Measurements from ENCODE around the gene AHCY. TPM values are rescaled to one million over a fixed set of nuclear protein-coding genes. Genes with fewer than 3 reads are reported as not detected.

Gene AHCY
- total and polyA plus RNA-seq, 8 donors: 41.2 to 122 (median 62.7) TPM

DNA sequence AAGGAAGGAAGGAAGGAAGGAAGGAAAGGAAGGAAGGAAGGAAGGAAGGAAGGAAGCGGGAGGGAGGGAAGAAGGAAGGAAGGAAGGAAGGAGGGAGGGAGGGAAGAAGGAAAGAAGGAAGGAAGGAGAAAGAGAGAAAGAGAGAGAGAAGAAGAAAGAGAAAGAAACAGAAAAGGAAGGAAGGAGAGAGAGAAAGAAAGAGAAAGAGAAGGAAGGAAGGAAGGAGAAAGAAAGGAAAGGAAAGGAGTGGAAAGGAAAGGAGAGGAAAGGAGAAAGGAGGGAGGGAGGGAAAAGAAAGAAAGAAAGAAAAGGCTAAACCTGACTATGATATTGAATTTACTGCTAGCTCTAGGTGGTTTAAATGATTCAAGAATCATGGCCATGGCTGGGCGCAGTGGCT, 67.3 kb downstream of the AHCY start:
- no peak overlapping the region for H3K4me3 ChIP-seq
- no peaks in the 10 kb centered on the region for H3K4me1 ChIP-seq
- DNase-seq (no peak), ATAC-seq (no peak), FAIRE-seq (no peak)
- H3K27ac ChIP-seq: no peak overlapping the region
- H3K36me3 ChIP-seq: no peaks in the 10 kb centered on the region
- no peaks in the 10 kb centered on the region for H3K9me3 ChIP-seq
- TF ChIP-seq, protein P1, sequence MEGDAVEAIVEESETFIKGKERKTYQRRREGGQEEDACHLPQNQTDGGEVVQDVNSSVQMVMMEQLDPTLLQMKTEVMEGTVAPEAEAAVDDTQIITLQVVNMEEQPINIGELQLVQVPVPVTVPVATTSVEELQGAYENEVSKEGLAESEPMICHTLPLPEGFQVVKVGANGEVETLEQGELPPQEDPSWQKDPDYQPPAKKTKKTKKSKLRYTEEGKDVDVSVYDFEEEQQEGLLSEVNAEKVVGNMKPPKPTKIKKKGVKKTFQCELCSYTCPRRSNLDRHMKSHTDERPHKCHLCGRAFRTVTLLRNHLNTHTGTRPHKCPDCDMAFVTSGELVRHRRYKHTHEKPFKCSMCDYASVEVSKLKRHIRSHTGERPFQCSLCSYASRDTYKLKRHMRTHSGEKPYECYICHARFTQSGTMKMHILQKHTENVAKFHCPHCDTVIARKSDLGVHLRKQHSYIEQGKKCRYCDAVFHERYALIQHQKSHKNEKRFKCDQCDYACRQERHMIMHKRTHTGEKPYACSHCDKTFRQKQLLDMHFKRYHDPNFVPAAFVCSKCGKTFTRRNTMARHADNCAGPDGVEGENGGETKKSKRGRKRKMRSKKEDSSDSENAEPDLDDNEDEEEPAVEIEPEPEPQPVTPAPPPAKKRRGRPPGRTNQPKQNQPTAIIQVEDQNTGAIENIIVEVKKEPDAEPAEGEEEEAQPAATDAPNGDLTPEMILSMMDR (IDR thresholded peaks at IDR 0.05): no peak
- 96 to 100% methylated on average over 2 of the region's 2 CpGs for WGBS, 2 donors
- no peaks in the 10 kb centered on the region for H3K27me3 ChIP-seq
- intact Hi-C loops (cut with DNase I): no loop called here

DNA sequence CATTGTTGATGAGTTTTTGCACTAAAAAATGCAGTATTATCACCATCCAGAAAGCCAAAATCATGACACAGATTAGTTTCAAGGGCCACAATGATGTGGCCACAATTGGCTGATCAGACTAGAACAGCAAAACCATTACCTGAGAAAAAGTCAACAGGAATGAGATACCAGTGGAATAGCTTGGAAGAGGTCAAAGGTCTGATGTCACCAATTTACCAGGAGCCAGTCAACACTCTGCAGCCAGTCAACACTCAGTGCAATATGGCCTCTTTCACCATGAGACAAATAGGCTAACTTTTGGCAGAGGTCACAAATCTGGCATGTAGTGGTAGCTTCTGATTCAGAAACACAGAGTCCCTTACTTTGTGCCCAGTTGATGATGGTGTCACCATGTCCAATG, 69.5 kb downstream of the AHCY start:
- H3K27me3 ChIP-seq: no peaks in the 10 kb centered on the region
- no peak for DNase-seq
- no peak overlapping the region for H3K27ac ChIP-seq
- no peaks in the 10 kb centered on the region for H3K36me3 ChIP-seq
- TF ChIP-seq, protein P1 (IDR thresholded peaks at IDR 0.05): no peak
- no peak for FAIRE-seq
- H3K9me3 ChIP-seq: no peaks in the 10 kb centered on the region
- ATAC-seq: no peak
- intact Hi-C loops (cut with DNase I): no loop called here
- no peaks in the 10 kb centered on the region for H3K4me1 ChIP-seq
- H3K4me3 ChIP-seq: no peak overlapping the region

DNA sequence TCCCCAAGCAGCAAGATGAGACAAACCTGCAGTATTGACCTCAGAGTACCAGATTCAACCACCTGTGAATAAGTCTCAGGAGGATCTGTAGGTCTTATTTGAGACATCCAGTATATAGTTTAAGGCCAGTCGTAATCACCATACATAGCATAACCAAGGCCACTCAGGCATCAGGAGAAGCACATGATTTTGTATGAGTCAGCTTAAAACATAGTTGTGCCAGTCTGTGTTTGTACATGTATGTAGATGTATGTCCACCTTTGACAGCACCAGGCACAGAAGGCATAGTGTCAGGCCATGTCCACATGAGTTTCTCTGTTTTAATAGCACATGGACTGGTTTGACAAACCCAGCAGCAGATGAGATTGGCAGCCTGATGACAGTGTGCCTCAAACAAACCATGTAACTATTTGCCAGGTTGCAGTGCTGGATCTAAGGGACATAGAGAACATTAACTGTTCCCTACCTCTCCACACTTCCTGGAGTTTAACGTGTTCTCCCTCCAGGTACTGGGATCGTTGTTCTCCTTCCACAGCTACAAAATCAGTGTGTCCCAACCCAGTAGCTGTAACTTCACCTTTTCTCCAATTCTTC, 70.6 kb downstream of the AHCY start:
- TF ChIP-seq, protein P1 (IDR thresholded peaks at IDR 0.05): no peak
- Histone ChIP-seq H3K9me3 (no peaks in the 10 kb centered on the region), H3K27me3 (no peaks in the 10 kb centered on the region), H3K36me3 (no peaks in the 10 kb centered on the region), H3K27ac (no peak overlapping the region), H3K4me3 (no peak overlapping the region), H3K4me1 (no peaks in the 10 kb centered on the region)
- intact Hi-C loops (cut with DNase I): no loop called here
- 90 to 91% methylated on average over 3 of the region's 3 CpGs for WGBS, 2 donors
- ATAC-seq: no peak
- FAIRE-seq: no peak
- DNase-seq: no peak

DNA sequence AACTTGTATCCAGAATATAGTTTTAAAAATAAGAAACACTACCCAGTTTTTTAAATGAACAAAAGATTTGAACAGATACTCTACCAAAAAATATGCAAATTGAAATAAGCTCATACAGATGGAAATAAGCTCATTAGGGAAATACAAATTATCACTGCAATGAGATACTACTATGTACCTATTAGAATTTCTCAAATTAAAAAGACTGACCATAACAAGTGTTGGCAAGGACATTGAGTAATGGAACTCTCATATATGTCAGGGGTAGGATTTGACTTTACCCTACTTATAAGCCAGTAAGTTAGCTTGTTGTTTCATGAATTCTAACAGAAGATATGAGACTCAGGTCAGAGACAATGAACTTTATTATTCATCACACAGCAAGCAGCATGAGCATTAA, 71.5 kb downstream of the AHCY start:
- no peak overlapping the region for H3K27ac ChIP-seq
- no peaks in the 10 kb centered on the region for H3K9me3 ChIP-seq
- no peak for FAIRE-seq
- no peak for DNase-seq
- H3K27me3 ChIP-seq: no peaks in the 10 kb centered on the region
- no peaks in the 10 kb centered on the region for H3K4me1 ChIP-seq
- ATAC-seq: no peak
- TF ChIP-seq, protein P1 (IDR thresholded peaks at IDR 0.05): no peak
- no peak overlapping the region for H3K4me3 ChIP-seq
- no peaks in the 10 kb centered on the region for H3K36me3 ChIP-seq
- intact Hi-C loops (cut with DNase I): no loop called here

Other genes starting within 250 kb of the AHCY start
- gene EIF2S2, start 191.1 kb downstream of the AHCY start, total RNA-seq: 10 to 100 TPM; 19.2 to 52.3 (median 24.9) TPM
- 10 to 100 TPM; 14.3 to 27.5 TPM for gene EIF2S2, start 191.1 kb downstream of the AHCY start, polyA plus RNA-seq
- gene ASIP, start 61.9 kb downstream of the AHCY start, total RNA-seq: not detected
- not detected for gene ASIP, start 61.9 kb downstream of the AHCY start, polyA plus RNA-seq
- 10 to 100 TPM; 19.6 to 37.0 (median 23.4) TPM for gene ITCH, start 59.9 kb upstream of the AHCY start, total RNA-seq
- 1 to 10 TPM; 5.7 to 8.2 TPM for gene ITCH, start 59.9 kb upstream of the AHCY start, polyA plus RNA-seq
- gene DYNLRB1, start 213.1 kb upstream of the AHCY start, total RNA-seq: 10 to 100 TPM; 26.9 to 57.2 (median 38.5) TPM
- gene DYNLRB1, start 213.1 kb upstream of the AHCY start, polyA plus RNA-seq: 100 to 1,000 TPM; 129 to 178 TPM